Prostate gland (tissue), 2 donors: ENCODE data around the gene MINK1. TPM values are rescaled to one million over a fixed set of nuclear protein-coding genes. Genes with fewer than 3 reads are reported as not detected.

ENCODE experiments used
- DNase-seq: peaks from one replicate; pipeline ENCODE4 v3.0.0-alpha.2; 2019; ENCODE audit warnings: low spot score
- H3K27ac ChIP-seq, 2 donors: fragments of 200-600 bp; sonication (generic); 2 replicates each; pipeline ENCODE4 v1.5.1; 2017 to 2019
- H3K27me3 ChIP-seq: fragments of 200-600 bp; sonication (generic); replicated peaks from 2 replicates; pipeline ENCODE4 v1.5.1; 2019; ENCODE audit not compliant: insufficient read depth
- H3K36me3 ChIP-seq, 2 donors: fragments of 200-600 bp; sonication (generic); 1 replicate in 1 of 2; 2 replicates in 1 of 2; pipeline versions ENCODE4 v1.5.1 to v1.8.1; 2017 to 2019
- H3K4me1 ChIP-seq: fragments of 200-600 bp; sonication (generic); replicated peaks from 2 replicates; pipeline ENCODE4 v1.5.1; 2019
- H3K4me3 ChIP-seq, 2 donors: fragments of 200-600 bp; sonication (generic); 2 replicates each; pipeline ENCODE4 v1.5.1; 2017 to 2019
- H3K9me3 ChIP-seq: fragments of 200-600 bp; sonication (generic); 2 replicates; pipeline ENCODE4 v1.5.1; 2017
- CTCF ChIP-seq, 4 experiments: fragments of 200-600 bp in 2 of 4; fragments of 450-650 bp in 2 of 4; sonication (generic) in 2 of 4; IDR thresholded peaks; 1 replicate in 3 of 4; 2 replicates in 1 of 4; pipeline ENCODE4 v1.5.1; 2016 to 2019; ENCODE audit warnings: antibody characterized with exemption in 4 of 4, mild to moderate bottlenecking in 2 of 4, moderate library complexity in 2 of 4
- WGBS: methylation state at CpG from one replicate; pipeline ENCODE4 v1.1.5; 2018; 5-methylcytosine and 5-hydroxymethylcytosine counted together
- intact Hi-C: fragments of 100-400 bp; cut with DNase I; formaldehyde crosslinking; loops from one replicate; pipeline ENCODE4 v1.14.2; 2022
- total RNA-seq, 2 donors: library from RNA; depleted of rRNA; stranded (reverse); fragments of >200 nt; gene quantifications; one replicate each; pipeline ENCODE4 v1.1.0, GENCODE V29; 2016

The MINK1 gene
- total RNA-seq, 2 donors from 2014 or later: 53.0 to 136 TPM

GRCh38 chr17:4947010-4947410 is 113.9 kb downstream of the MINK1 start:
- TF ChIP-seq CTCF (IDR thresholded peaks at IDR 0.05): no peak
- Histone ChIP-seq H3K9me3 (no peaks in the 10 kb centered on the region), H3K36me3 (peaks cover 0 to 5% of the 10 kb centered on the region in 2 donors), H3K27me3 (no peaks in the 10 kb centered on the region), H3K27ac (peak overlapping the region; percentile 88 to 96), H3K4me3 (peak overlapping the region; percentile 94 to 100), H3K4me1 (peaks cover 15% of the 10 kb centered on the region)
- no peak for DNase-seq
- WGBS: 0% methylated on average over 6 of the region's 7 CpGs
- intact Hi-C loops: loop anchor here (5.0 kb wide), 1 partner anchor 40 kb away; the partner anchor contains the start of gene CAMTA2

Other genes with a start within 250 kb of the MINK1 start
- gene SMTNL2, start 248.8 kb upstream of the MINK1 start, total RNA-seq: 1 to 10 TPM; 4.6 to 6.3 TPM
- gene ALOX15, start 191.7 kb upstream of the MINK1 start, total RNA-seq: under 1 TPM; 0.41 to 0.97 TPM
- gene PELP1, start 129.2 kb upstream of the MINK1 start, total RNA-seq: 10 to 100 TPM; 27.1 to 79.7 TPM
- gene ARRB2, start 122.7 kb upstream of the MINK1 start, total RNA-seq: 10 to 100 TPM; 12.5 to 30.1 TPM
- 10 to 100 TPM; 31.0 to 41.9 TPM for gene MED11, start 101.9 kb upstream of the MINK1 start, total RNA-seq
- 1 to 10 TPM in 1 of 2 donors, under 1 TPM in 1; 0.91 to 7.3 TPM for gene ZMYND15, start 93.5 kb upstream of the MINK1 start, total RNA-seq
- gene CXCL16, start 93.4 kb upstream of the MINK1 start, total RNA-seq: 10 to 100 TPM; 27.9 to 36.0 TPM
- not detected for gene TM4SF5, start 61.5 kb upstream of the MINK1 start, total RNA-seq
- 1 to 10 TPM in 1 of 2 donors, not detected in 1; 2.6 TPM for gene VMO1, start 47.0 kb upstream of the MINK1 start, total RNA-seq
- not detected for gene GLTPD2, start 44.4 kb upstream of the MINK1 start, total RNA-seq
- gene PSMB6, start 37.2 kb upstream of the MINK1 start, total RNA-seq: 100 to 1,000 TPM; 152 to 183 TPM
- 10 to 100 TPM; 25.7 to 29.5 TPM for gene PLD2, start 26.2 kb upstream of the MINK1 start, total RNA-seq
- 10 to 100 TPM in 1 of 2 donors, 1 to 10 TPM in 1; 2.4 to 15.4 TPM for gene C17orf107, start 66.2 kb downstream of the MINK1 start, total RNA-seq
- gene CHRNE, start 69.8 kb downstream of the MINK1 start, total RNA-seq: 1 to 10 TPM in 1 of 2 donors, under 1 TPM in 1; 0.64 to 1.0 TPM
- gene GP1BA, start 98.9 kb downstream of the MINK1 start, total RNA-seq: not detected
- gene SLC25A11, start 106.7 kb downstream of the MINK1 start, total RNA-seq: 10 to 100 TPM; 40.5 to 68.0 TPM
- 100 to 1,000 TPM in 1 of 2 donors, 10 to 100 TPM in 1; 78.7 to 138 TPM for gene RNF167, start 106.9 kb downstream of the MINK1 start, total RNA-seq
- 1,000 to 10,000 TPM in 1 of 2 donors, 100 to 1,000 TPM in 1; 646 to 1,039 TPM for gene PFN1, start 115.2 kb downstream of the MINK1 start, total RNA-seq
- 10 to 100 TPM in 1 of 2 donors, 1 to 10 TPM in 1; 9.7 to 10.2 TPM for gene ENO3, start 117.8 kb downstream of the MINK1 start, total RNA-seq
- 10 to 100 TPM; 54.2 to 72.0 TPM for gene SPAG7, start 134.5 kb downstream of the MINK1 start, total RNA-seq
- gene CAMTA2, start 154.3 kb downstream of the MINK1 start, total RNA-seq: 10 to 100 TPM; 13.6 to 40.2 TPM
- 1 to 10 TPM; 2.5 to 8.4 TPM for gene INCA1, start 164.2 kb downstream of the MINK1 start, total RNA-seq
- gene KIF1C, start 164.6 kb downstream of the MINK1 start, total RNA-seq: 10 to 100 TPM; 59.5 to 88.9 TPM
- gene SLC52A1, start 202.1 kb downstream of the MINK1 start, total RNA-seq: 1 to 10 TPM; 1.6 to 1.7 TPM
- gene ZFP3, start 245.1 kb downstream of the MINK1 start, total RNA-seq: 1 to 10 TPM; 5.4 to 8.5 TPM